ENCODE results near the gene BRI3.

The BRI3 gene

DNA sequence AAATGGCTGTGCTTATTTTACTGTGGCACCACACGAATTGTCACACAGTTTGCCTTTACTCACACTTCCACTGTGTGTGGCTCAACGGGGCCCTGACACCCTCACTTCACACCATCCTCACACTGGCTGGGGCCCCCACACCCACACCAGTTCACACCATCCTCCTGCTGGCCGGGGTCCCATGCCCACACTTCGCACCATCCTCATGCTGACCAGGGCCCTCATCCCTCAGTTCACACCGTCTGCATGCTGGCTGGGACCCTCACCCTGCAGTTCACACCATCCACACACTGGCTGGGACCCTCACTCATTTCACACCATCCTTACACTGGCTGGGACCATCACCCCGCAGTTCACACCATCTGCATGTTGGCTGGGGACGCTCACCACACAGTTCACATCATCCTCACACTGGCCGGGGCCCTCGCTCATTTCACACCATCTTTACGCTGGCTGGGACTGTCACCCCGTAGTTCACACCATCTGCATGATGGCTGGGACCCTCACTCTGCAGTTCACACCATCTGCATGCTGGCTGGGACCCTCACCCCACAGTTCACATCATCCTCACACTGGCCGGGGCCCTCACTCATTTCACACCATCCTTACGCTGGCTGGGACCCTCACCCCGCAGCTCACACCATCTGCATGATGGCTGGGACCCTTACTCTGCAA lies 36.0 kb downstream of the BRI3 start:
- no peak for DNase-seq (ENCODE audit: low read depth)
- TF ChIP-seq CTCF (IDR thresholded peaks at IDR 0.05; ENCODE audit: control insufficient read depth, insufficient read depth, low read depth, low read length, missing control alignments) = no peak
- no peak overlapping the region for H3K4me3 ChIP-seq (ENCODE audit: control insufficient read depth, low read depth, low read length)

DNA sequence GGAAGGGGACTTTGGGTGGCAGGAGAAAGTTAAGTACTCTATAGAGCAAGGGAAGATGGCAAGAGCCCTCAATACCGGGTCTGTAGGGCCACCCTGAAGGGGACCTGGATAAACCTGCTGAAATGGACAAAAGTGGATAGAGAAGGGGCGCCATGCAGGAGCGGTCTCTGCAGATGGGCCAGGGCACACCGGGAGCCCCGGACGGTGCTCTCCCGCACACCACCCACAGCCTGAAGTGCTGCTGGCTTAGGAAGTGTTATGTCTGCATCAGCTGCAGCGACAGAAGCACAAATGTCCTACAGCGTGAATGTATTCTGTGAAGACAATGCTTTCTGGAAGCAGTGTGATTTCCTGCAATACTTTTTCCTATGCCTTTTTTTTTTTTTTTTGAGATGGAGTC lies 37.7 kb downstream of the BRI3 start:
- no peak overlapping the region for H3K4me3 ChIP-seq (ENCODE audit: control insufficient read depth, low read depth, low read length)
- no peak for DNase-seq (ENCODE audit: low read depth)
- TF ChIP-seq CTCF (IDR thresholded peaks at IDR 0.05; ENCODE audit: control insufficient read depth, insufficient read depth, low read depth, low read length, missing control alignments) = no peak

DNA sequence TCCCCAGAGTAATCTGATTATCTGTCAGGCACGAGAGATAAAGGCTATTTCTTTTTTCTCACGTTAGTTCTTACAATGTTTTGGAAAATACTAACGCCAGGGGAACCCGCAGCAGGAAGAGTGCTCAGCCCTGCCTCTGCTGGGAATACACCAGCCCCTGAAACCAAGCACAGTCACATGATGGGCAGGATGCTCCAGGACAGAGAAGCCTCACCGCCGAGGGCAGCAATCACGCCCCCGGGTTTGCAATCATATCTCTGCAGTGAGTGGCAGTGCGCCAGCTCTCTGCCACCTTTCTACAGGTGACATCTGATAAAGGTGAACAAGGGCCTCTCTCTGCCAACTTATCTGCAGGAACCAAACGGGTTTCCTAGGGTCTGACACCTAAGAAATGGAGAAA lies 39.8 kb downstream of the BRI3 start:
- no peak overlapping the region for H3K4me3 ChIP-seq (ENCODE audit: control insufficient read depth, low read depth, low read length)
- no peak for DNase-seq (ENCODE audit: low read depth)
- TF ChIP-seq CTCF (IDR thresholded peaks at IDR 0.05; ENCODE audit: control insufficient read depth, insufficient read depth, low read depth, low read length, missing control alignments) = no peak

- no peak for TF ChIP-seq CTCF (IDR thresholded peaks at IDR 0.05; ENCODE audit: control insufficient read depth, insufficient read depth, low read depth, low read length, missing control alignments)
- DNase-seq (ENCODE audit: low read depth) = no peak
- no peak overlapping the region for H3K4me3 ChIP-seq (ENCODE audit: control insufficient read depth, low read depth, low read length)
Observed at GRCh38 chr7:98322331-98323270, 41.1 kb downstream of the BRI3 start.

- no peak for TF ChIP-seq CTCF (IDR thresholded peaks at IDR 0.05; ENCODE audit: control insufficient read depth, insufficient read depth, low read depth, low read length, missing control alignments)
- no peak for DNase-seq (ENCODE audit: low read depth)
- no peak overlapping the region for H3K4me3 ChIP-seq (ENCODE audit: control insufficient read depth, low read depth, low read length)
Observed at GRCh38 chr7:98323597-98324322, 42.3 kb downstream of the BRI3 start.

- DNase-seq (ENCODE audit: low read depth) = no peak
- TF ChIP-seq CTCF (IDR thresholded peaks at IDR 0.05; ENCODE audit: control insufficient read depth, insufficient read depth, low read depth, low read length, missing control alignments) = no peak
- no peak overlapping the region for H3K4me3 ChIP-seq (ENCODE audit: control insufficient read depth, low read depth, low read length)
Observed at GRCh38 chr7:98324782-98325181, 43.3 kb downstream of the BRI3 start.

All from AG09309 (cell line).